GM08714 (cell line): ENCODE results near the gene DDX25.

ENCODE experiments used
- H3K4me3 ChIP-seq: fragments of 200-500 bp; sonication (Bioruptor generic); 2 replicates; pipeline ENCODE4 v1.5.1; 2014; ENCODE audit warnings: mild to moderate bottlenecking, low read length, inconsistent platforms
- ZNF274 ChIP-seq: IDR thresholded peaks from 2 replicates; pipeline ENCODE4 v1.6.1; 2012; ENCODE audit warnings: mild to moderate bottlenecking, low read depth, low read length

The DDX25 gene

GRCh38 chr11:125935618-125936199 lies 31.4 kb downstream of the DDX25 start:
- no peak overlapping the region for H3K4me3 ChIP-seq
- TF ChIP-seq ZNF274 = no peak

GRCh38 chr11:125938418-125938817 lies 34.1 kb downstream of the DDX25 start:
- H3K4me3 ChIP-seq = no peak overlapping the region
- no peak for TF ChIP-seq ZNF274

DNA sequence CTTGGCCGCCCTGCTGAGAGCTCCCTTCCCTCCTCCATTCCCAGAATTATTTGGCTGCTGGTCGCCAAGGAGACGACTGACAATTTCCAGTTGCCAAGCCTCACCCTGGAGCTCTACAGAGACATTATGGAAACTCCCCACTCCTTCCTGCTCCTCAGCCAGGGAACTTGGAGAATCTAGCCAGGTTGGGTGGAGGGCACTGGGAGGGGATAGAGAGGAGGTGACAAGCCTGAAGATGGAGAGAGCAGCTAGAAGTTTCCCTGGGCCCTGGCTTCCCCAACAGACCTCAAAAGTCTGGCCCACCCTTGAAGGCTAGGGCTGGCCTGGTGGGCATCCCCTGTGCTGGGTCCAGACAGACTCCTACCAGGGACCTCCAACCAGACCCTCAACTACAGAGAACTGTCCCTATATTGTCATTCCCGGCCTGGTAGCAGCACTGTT lies 34.8 kb downstream of the DDX25 start:
- no peak for TF ChIP-seq ZNF274
- no peak overlapping the region for H3K4me3 ChIP-seq

DNA sequence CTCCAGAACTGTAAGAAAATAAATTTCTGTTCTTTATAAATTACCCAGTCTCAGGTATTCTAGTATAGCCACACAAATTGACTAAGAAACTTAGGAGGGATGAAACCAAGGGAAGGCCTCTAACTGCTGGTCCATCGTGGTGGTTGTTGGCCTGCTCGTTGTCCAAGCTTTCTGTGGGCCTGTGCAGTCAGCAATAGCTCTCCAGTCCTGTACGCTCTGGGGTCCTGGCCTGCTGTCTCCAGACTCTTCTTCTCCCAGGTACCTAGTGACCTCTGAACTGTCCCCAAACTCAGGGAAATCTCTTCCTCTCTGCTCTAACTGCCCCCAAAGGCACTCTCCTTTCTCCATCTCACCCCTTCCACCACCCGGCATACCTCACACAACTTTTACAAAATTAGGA lies 35.8 kb downstream of the DDX25 start:
- no peak overlapping the region for H3K4me3 ChIP-seq
- no peak for TF ChIP-seq ZNF274

DNA sequence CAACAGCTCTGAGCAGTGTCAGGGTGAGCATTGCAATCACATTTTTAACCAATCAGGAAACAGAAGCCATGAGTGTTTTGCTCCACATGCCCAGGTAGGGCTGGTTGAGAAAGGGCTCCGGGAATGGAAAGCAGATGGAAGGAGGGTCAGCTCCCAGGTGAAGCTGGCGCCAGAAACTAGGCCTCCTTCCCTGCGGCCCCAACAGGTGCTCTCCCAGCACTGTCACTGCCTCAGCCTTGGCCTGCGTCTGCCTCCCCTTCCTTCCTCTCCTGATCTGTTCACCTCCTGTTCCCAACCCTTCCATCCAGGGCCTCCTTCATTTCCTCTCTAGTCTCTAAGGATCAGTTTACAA lies 36.9 kb downstream of the DDX25 start:
- H3K4me3 ChIP-seq = no peak overlapping the region
- TF ChIP-seq ZNF274 = no peak

- H3K4me3 ChIP-seq = no peak overlapping the region
- TF ChIP-seq ZNF274 = no peak
These were observed 37.6 kb downstream of the DDX25 start for GRCh38 chr11:125941619-125942611.

- no peak for TF ChIP-seq ZNF274
- no peak overlapping the region for H3K4me3 ChIP-seq
These were observed 38.6 kb downstream of the DDX25 start for GRCh38 chr11:125942771-125943428.

DNA sequence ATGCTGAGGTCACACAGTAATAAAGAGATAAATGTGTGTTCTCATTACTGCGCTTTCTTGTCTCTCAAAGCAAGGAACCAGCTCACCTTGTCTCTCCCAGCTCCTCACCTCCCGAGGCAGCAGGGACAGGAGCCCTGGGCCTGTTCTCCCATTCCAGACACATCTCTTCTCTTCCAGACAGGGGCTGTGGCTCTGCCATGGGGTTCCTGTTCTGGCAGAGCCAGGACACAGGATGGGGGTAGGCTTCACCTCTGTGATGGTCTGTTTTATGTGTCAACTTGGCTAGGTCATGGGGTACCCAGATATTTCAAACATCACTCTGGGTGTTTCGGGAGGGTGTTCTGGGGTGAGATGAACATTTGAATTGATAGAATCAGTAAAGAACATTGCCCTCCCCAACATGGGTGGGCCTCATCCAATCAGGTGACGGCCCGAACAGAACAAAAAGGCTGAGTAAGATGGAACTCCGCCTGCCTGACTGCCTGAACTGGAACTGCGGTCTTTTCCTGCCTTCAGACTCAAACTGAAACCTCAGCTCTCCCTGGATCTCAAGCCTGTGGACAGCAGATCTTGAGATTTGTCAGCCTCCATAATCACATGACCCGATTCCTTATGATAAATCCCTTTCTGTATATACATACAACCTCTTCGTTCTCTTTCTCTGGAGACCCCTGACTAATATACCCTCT lies 39.5 kb downstream of the DDX25 start:
- no peak for TF ChIP-seq ZNF274
- no peak overlapping the region for H3K4me3 ChIP-seq

DNA sequence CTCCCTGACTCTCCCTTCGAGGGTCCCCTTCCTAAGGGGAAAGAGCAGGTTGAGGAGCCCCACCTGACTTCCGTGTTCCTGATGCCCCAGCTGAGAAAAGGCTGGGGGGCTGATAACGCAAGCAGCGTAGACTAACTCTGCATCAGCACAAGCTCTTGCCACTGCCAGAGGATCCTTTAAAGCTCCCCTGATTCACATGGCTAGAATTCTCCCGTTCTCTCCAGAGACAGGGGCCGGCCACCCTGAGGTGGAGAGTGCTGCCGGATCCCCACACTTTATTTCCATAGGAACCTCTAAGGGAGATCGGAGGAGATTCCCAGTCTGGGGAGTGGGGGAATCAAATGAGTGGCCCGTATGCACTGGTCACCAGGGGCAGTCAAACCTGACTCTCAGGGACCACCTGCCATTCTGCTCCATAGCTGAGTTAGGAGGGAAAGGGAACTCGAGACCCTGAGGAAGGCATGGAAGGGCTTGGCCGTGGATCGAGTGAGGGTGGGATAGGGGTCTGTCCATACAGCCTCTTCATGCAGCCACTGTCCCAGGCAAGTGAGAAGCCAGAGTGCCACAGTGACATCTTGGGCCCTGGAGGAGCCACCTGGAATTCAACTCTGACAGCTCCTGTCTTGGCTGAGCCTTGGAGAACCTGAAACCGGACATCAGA lies 40.2 kb downstream of the DDX25 start:
- H3K4me3 ChIP-seq = no peak overlapping the region
- TF ChIP-seq ZNF274 = no peak

DNA sequence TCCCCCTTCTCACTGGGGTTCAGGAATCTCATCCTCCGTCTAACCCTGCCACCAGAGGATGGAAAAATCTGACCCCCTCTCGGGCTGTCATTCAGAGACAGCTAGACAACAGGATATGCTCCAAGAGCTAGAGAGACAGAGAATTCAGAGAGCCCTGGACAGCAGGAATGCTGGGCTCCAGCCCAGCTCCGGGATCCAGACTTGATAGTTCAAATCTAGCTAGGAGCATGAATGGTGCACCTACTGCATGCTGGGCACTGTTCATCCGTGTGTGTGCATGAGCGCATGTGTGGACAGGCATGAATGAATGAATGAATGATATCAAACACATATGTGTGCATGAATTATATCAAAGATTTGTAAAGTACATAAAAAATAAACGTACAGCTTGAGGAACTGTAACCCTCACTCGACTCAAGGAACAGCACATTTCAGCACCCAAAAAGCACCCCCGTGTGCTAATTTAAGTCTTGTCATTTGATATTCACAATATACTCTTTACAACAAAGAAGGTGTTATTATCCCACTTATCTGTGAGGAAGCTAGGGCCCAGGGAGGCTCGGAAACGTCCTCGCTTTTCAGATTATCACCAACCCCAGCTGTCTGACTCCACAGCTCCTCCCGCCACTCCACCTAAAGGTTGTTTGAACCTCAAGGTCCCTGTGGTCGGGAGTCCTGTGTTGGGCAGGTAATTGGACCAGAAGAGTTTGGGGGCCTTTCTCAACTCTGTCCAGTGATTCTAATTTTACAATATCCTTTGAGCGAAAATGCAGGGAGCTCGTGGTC lies 40.9 kb downstream of the DDX25 start:
- TF ChIP-seq ZNF274 = no peak
- H3K4me3 ChIP-seq = no peak overlapping the region

- no peak for TF ChIP-seq ZNF274
- H3K4me3 ChIP-seq = no peak within 1 kb of the TSS
These were observed 41.7 kb downstream of the DDX25 start, which contains the start of gene VSIG10L2 for GRCh38 chr11:125945797-125946520. Gene VSIG10L2 (plus strand): TSS chr11:125946044. CDS start chr11:125946056, 12 bp downstream.

DNA sequence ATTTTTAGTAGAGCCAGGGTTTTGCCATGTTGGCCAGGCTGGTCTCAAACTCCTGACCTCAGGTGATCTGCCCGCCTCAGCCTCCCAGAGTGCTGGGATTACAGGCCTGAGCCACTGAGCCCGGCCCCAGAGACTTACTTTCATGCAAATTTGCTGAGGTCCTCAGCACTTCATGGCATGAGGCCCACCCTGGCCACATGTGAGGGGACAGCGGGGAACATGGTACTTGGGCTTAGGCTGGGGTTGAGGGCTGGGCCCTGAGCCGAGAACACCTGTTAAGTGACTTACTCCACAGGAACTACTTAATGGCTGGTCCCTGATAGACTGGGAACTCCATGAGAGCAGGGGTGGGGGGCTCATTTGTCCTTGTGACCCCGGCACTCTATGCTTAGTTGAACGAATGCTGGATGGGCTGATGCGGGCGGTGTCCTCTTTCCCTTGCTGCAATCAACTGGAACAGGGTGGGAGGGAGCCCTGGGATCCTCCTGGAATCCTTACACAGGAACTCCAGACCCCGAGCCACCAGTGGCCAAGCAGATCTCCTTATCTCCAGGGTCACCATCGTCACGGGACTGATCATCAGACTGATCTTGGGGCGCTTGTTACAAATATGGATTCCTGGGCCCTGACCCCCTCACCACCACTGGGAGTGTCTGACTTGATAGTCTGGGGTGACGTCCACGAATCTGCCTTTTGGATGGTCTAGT lies 42.6 kb downstream of the DDX25 start:
- H3K4me3 ChIP-seq = no peak overlapping the region
- TF ChIP-seq ZNF274 = no peak
